Smooth muscle cell of the brain vasculature (primary cell): ENCODE measurements around the gene FRMD6.
A peak's percentile ranks its signal among the peaks of the same experiment; 100 is the strongest.
"Not testable (repeated sequence)": the region's sequence is repeated elsewhere in the genome, so short reads cannot be mapped to it uniquely, and the experiment has no call there.

Experiments used
- DNase-seq: peaks from one replicate; pipeline ENCODE4 v3.0.0-alpha.2; 2012; ENCODE audit warnings: low read depth, low spot score

Gene FRMD6

DNA sequence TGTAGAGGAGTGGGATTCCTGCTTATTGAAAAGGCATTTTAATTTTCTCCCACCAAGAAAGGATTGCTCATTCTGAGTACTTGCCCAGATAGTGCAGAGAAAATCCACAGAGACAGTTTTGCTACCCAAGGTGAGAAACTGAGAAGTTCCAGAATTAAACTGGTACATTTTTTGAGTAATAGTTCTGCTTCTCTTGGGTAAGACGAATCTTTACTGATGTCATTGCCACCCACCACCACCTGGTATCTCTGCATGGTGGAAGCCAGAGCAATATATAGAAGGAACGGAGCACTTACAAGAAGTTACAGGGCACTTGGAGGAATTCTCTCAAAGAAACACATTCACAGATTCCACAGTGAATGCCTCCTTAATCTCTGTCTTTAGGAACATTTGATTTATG, 20.7 kb upstream of the FRMD6 start:
- no peak for DNase-seq

DNA sequence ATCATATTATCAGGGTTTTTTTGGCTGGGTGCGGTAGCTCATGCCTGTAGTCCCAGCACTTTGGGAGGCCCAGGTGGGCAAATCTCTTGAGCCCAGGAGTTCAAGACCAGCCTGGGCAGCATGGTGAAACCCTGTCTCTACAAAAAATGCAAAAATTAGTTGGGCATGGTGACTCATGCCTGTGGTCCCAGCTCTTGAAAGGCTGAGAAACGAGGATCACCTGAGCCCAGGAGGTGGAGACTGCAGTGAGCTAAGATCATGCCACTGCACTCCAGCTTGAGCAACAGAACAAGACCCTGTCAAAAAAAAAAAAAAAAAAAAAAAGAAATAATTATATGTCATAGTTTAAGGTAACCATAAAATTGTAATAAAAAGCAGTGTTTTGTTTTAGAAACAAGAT, 18.4 kb upstream of the FRMD6 start:
- not testable (repeated sequence) for DNase-seq

DNA sequence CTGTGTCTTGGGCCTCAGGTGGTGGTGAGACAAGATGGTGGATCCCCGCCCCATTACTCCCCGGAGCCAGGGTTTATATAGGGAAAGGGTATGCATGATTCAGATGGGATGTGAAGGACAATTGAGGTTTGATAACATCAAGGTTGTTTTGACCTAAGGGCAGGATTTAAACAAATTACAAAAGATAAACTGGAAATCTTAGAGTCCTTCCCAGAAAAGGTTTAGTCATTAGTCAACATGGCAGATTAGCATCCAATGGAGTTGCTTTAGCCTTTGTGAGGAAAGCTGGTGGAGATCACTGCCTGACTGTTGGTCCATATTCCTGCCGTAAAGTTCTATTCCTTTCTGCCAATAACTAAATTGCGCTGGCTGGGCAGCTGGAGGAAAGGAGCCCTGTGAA, 15.6 kb upstream of the FRMD6 start:
- DNase-seq = no peak

DNA sequence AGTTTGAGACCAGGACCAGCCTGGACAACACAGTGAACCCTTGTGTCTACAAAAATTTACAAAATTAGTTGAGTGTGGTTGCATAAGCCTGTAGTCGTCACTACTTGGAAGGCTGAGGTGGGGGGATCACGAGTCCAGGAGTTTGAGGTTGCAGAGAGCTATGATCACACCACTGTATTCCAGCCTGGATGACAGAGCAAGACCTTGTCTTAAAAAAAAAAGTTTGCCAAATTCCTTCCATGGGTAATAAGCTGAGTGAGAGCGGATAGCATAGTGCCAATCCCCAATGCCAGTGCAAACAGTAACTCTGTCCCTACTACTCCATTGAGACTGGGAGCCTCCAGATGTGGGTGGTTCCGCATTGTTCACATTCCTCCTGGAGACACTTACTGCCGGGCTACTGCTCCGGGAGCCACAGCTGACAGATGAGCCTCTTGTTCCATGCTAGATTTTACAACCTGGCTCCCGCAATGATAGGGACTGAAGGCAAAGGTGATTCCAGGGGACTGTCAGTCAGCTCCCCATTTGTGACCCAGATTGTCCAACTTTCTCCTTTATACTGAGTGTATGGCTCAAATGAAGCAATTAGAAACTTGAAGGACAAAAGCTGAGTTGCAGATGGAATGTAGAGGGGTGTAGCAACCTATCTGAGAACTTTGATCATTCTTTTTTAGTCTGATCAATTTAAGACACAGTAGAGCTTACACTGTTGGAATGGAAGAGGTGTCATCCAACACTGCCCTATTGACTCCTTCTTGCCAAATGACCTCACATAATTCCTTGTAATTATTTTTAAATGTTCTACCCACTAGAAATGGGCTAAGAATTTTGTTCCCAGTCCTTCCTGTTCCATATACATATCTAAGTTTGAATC, 13.4 kb upstream of the FRMD6 start:
- no peak for DNase-seq

DNA sequence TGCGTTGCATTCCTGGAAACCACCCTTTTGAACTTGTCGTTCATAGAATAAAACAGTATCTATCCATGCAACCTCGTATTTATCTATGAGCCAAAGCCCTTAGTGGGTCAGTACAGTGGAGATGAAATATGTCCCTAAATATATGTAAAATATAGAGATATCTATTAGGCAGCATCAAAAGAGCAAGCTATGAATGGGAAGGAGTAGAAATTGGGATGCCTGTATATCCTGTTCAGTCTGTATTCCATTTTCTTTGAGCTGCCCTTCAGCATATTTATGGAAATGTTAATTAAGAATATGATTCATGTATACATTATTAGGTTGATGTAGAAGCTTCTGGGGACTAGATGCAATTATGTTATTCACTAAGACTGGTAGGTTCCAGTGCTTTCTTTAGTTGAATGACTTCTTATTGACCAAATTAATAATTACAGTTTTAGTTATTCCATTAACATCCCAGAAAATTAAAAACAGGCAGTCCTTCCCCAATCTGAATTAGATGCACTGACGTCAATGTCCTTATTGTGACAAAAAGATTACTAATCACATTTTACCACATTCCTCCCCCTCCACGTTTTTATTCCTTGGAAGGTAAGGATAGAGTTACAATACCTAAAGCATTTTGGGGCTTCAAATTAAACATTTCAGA, 11.9 kb upstream of the FRMD6 start:
- DNase-seq = no peak

DNA sequence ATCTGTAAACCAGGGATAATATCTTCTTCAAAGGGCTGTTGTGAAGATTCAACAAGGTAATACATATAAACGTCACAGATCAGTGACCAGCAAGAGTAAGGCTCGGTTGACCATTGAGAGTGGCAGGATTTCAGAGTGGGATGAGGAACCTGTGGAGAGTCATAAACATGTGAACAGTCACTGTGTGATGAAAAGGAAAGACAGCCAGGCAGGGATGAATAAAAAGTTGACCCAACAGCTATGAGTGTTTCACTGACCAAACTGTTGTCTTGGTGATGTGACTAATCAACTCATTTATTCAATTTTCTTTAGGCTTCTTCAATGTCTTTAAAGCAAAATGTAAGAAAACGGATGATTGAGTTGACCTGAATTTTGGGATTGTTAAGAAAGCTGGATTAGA, 8.6 kb upstream of the FRMD6 start:
- no peak for DNase-seq

DNA sequence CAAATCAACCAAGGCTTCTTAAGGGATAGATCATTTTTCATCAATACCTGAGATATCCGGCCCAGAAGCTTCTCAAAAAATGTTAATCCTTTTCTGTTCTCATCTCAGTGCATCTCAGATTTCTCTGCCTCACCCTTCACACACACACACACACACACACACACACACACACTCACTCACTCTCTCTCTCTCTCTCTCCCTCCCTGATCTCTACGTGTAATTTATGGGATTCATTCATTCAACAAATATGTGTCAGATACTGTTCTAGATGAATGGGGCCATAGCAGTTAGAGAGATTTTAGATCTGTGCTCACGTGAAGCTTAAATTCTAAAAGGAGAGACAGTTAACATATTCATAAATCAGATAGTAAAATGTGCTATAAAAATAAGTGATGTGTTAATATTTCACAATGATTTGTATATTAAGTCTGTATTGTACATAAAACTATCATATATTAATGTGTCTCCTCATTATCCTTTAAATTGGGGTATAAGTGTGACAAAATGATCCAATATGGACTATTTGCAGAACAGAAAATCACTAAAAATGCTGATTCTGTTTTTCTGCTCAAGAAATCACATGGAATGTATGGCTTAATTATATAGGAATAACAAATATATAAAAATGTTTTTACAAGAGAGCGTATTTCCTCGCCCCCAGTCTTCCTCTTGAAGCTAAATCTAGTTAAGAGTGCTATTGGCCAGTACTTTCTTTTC, 7.3 kb upstream of the FRMD6 start:
- DNase-seq = no peak

DNA sequence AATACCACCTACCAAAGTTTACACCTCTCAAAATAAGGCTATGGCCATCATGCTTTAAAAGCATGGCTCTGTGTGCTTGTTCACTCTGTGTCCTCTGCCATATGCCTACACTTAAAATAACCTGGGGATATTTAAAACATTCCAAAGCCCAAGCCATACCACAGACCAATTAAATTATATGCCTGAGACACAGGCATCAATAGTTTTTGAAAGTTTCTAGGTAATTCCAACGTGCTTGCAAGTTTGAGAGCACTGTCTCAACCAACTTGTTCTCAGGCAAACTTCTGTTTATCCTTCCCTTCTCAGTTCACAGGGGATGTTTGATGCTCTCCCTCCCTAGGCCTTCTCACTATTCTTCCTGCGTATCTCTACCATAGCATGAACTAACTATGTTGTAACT, 3.4 kb upstream of the FRMD6 start:
- no peak for DNase-seq

DNA sequence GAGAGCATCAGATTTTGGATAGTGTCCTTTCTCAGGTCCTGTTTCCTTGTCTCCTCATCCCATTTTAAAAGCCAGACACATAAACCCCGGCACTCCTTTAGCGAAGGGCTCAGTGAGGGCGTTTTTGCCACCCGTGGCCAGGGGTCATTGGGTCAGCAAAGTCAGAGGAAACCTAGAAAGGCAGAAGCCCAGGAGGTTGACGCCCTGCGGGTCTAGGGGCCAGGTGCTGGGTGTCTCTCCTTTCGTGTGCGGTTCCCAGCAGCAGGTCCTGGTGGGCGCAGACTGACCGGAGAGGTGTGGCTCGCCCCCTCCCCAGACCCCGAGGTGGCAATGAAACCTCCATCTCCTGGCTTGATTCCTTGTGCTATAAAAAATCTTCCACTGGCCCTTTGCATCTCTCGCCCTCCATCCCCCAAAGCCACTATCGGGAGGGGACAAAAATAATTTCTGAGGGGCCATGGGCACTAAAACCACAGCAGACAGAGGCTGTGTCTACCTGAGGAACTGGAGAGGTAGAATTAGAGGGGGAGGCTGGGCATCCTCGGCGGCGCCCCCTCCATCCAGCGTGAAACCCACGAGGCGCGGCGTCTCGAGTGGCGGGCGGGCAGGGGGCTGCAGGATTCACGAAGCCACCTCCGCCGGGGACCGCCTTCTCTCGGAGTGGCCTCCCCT, 858 bp upstream of the FRMD6 start:
- no peak for DNase-seq

DNA sequence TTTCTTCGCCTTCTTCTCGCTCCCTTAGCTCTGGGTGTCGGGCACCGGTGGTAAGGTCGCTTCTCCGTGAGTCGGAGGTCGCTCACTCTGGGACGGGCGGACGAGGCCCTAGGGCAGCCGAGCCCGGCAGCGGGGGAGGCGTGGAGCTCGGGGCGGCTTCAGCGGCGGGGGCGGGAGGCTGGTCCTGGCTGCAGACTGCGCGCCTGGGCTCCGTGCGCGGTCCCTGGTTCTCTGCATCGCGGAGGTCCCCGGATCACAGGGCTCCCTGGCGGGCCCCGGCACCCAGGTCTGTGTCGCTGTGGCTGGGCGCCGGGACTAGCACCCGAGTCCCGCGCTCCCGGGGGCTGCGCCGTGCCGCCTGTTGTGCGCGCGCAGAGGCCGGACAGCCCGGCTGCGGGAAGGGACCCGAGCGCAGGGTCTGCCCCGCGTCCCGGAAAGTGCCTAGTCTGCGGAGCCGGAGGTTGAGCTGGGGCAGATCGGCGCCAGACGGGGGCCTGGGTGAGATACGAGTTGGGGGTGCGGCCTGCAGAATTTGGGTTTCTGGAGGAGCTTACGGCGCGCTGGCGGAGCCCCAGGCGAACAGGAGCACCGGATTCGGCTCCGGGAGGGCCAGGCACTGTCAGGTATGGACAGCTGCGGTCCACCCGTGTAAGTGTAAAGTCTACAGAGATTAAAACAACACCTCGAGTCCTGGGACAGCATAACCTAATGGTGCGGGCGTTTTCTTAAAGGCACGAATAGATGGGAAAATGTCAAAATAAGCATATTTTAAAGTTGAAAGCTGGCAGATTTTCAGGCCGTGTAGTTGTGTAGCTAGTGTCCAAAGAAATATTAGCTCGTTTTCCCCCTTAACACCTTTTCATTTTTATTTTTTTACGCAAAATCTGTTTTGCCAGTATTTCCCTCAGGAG, 713 bp downstream of the FRMD6 start:
- DNase-seq = no peak

DNA sequence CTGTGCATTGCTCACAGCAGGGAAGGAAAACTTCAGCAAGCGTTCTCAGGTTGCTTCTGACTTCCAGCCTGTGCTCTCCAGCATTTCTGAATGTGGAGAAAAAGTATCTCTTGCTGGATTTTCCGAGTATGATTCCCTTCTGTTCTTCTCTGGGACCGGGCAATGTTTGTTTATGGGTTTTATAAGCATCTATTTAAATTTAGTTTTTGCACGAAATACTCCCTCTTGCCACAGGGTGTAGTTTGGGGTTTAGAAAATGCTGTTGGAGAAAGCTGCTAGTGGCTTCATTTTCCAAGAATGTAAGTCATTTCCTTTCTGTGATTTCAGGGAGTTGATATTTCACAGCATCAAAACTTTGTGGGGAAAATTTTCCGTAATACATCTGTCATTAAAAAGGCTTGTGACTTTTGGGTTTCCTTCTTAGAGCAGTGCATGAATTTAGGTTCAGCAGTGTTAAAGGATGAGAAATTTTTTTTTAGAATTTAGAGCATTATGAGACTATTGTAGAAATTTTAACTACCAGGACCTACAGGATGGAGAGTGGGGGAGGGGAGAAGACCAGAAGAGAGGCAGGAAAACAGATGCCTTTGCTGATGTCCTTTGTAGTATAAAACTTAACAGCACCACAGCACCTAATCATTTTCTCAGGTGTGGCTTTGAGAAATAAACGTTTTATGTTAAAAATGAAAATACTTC, 1.5 kb downstream of the FRMD6 start:
- peak; percentile 33 for DNase-seq

DNA sequence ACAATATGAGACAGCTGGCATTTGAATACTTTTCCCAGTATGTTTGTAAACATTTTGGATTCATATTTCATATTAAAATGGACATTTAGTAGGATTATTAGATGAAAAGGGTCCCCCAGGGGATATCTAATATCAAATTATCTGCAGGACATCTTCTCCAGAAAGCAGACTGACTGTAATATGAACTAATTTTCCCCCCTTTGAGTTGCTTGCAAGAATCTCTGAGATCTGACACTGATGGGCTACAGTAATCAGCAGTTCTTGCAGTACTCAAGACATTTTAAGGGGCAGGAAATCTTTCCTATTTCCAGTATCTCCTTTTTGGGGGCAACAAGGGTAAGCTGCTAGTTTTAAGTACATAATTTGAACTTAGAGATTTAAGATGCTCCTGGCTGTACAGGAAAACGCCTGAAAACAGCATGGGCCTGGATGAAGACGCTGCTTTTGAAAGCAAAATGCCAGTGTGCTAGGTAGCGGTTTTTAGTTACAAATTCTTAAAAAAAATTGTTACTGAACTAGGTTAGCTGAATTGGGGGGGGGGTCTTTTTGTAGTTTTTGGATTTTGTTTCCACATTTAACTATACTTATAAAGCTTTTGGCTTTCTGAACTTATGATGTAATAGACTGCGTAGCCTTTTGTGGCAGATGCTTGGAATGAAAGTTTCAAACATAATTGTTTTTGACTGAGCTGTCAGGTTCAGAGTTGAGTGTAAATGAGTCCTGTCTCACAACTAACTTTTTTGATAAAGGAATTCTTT, 2.2 kb downstream of the FRMD6 start:
- DNase-seq = no peak

DNA sequence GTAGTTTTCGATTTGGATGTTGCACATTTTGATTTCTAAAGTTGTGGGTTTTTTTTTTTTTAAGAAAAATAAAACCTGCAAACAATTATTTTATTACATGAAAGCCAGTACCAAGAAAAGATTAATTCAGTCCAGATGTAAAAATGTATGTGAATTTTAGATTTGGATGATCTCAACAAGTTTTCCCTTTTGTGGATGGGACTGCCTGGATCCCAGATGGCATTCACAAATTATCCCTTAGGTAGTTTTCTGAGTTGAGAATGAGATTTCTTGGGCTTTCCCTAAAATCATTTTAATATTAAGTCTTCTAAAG, 2.8 kb downstream of the FRMD6 start:
- no peak for DNase-seq

DNA sequence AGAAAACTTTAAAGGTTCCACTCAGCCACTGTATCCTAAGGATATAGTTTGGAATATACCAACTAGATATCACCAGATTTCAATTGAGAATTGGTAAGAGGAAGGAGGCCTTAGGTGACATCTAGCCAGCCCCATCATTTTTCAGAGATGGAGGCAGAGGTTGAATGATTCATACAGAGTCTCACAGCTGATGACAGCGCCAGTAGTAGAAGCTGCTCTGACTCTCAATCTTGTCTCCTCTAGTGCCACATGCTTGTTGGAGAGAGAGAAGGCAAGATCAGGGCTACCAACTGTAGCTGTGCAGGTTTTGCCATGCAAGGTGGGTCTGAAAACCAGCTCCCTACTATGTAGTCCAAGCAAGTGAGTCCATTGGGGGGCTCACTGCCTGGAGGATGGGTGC, 6.1 kb downstream of the FRMD6 start:
- no peak for DNase-seq

DNA sequence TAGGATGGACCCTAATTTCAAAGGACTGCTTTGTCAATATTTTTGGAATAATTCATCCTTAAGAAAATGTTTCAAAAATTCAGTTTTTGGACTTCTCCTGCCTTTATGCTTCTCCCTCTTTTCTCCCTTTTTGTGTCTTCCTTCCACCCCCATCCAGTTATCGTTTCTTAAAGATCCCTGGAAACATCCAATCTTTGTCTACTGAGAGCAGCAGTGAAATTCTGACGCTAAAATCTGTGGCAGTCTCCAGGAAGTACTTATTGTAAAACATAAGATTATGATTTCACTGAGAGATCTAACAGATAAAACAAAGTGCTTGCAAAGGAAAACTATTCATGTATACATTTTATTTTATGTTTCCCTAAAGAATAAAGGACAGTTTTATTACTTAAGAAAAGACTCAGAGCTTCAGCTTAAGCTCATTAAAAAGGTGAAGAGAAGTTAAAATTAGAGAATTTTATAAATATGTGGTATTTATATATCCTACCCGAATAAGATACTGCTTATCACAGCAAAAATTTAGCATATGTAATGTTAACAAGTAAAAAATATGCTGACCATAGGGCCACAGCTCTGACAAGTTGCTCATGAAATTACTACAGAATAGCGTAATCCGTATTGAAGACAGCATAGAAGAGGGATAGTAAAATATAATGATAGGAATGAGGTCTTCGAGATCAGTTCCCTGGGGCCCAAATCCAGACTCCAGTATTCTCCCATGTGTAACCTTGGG, 6.9 kb downstream of the FRMD6 start:
- no peak for DNase-seq

DNA sequence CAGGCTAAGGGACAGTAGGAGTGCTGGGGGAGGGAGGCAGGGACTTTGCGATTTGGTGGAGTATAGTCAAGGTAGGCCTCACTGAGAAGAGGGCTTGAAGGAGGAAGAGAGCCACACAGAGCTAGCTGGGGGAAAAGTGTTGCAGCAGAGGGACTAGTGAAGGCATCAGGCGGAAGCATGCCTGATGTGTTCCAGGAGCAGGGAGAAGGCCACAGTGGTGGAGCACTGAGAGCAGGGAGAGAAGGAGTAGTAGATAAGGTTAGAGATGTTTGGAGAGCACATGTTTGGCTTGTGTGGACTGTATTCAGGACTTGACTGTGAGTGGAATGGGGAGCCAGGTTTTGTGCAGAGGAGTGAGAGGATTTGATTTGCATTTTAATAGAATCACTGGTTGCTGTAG, 9.0 kb downstream of the FRMD6 start:
- no peak for DNase-seq

DNA sequence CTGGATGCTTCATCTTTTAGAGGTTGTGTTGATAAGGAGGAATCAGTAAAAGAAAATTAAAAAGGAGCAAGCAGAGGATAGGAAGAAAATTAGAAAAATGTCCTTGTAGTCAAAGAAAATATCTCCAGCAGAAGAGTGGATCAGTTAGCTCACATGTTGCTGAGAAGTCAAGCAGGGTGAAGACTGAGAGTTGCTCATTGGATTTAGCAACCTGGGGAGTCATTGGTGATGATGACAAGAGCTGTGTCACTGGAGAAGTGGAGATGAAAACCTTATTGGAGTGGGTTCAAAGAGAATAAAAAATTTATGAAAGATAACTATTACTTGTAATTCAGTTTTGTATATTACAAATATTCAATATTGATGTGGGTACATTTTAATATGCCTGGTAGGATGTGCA, 9.8 kb downstream of the FRMD6 start:
- no peak for DNase-seq

DNA sequence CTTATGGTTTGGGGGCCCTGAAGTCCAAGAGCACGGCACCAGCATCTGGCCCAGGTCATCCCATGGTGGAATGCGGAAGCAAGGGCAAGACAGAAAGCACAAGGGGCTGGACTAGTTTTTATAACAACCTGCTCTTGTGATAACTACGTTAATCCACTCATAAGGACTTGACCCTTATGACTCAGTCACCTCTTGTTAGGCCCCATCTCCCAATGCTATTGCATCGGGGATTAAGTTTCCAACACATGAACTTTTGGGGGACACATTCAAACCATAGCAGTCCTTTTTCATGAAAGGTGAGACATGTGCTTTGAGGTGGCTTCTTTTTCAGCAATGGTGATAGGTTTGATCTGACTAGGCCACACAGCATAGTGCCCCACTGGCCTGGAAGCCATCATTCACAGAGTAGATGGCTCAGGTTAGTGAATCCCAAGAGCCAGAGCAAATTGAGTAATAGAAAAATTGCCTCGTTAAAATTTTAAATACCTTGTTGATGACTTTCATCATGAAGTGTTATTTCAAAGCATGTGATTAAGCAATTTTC, 12.1 kb downstream of the FRMD6 start:
- no peak for DNase-seq

DNA sequence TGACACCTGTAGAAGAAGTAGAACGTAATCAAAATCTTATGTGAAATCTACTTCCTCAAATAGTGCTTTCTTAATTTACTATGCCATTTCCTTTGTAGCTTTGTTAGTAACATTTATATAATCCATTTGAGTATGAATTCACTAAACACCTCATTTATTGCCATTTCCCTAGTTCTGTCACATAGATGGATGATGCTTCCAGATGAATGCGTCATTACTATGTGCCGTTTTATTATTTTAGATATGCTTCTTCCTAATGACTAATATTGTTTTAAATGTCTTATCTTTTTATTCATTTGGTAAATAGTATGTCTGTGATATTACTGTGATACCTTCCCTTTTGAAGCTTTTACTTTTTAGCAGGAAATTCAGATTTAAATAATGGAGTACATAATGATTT, 14.4 kb downstream of the FRMD6 start:
- DNase-seq = no peak
